HG02885 (cell line): Measurements from ENCODE around the gene ACOT13.
A peak's percentile ranks its signal among the peaks of the same experiment; 100 is the strongest.
"Not testable (repeated sequence)": the region's sequence is repeated elsewhere in the genome, so short reads cannot be mapped to it uniquely, and the experiment has no call there.

Experiments
- ATAC-seq: cut with Tn5 transposase; IDR thresholded peaks from one replicate; pipeline ENCODE4 v1.9.1; 2021; ENCODE audit warnings: mild to moderate bottlenecking; ENCODE audit not compliant: unreplicated experiment, poor library complexity

The ACOT13 gene

GRCh38 chr6:24720604-24721460 is 54.0 kb downstream of the ACOT13 start:
- ATAC-seq: peak; percentile 88

DNA sequence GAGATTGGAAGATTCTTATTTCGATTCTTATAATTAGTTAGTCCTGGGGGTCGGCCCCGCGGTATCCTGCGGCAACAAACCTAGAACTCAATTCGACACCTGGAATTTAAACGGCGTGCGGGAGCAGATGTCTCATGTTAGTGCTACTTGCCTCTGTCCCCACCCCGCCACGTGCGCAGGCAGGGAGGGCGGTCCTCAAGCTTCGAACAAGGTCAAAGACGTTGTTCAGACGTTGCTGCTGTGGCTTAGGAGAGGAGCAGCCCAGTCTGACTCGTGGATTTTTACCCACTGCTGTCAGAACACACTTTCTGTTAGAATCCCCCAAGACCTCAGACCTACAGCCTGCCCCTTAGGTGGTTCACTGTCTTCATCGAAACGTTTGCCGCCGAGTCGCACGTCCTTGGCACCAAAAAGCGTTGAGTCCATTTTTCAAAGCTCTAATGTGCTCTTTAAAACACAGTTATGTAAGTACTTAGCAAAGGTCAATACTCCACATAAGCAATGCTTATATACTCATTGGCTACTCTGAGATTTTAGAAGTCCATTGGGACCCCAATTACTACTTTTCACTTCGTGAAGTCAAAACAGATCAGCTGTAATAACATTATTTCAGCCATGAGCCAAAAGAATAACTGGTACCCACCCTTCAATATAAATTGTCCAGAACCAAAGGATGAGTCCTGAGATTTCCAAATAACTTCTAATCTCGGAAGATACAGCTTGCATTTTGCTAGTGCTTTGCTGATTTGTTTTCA is 54.8 kb downstream of the ACOT13 start:
- ATAC-seq: peak; percentile 56

- no peak for ATAC-seq
Observed at GRCh38 chr6:24723270-24723669, 56.4 kb downstream of the ACOT13 start.

GRCh38 chr6:24730653-24731052 is 63.8 kb downstream of the ACOT13 start:
- ATAC-seq: not testable (repeated sequence)

DNA sequence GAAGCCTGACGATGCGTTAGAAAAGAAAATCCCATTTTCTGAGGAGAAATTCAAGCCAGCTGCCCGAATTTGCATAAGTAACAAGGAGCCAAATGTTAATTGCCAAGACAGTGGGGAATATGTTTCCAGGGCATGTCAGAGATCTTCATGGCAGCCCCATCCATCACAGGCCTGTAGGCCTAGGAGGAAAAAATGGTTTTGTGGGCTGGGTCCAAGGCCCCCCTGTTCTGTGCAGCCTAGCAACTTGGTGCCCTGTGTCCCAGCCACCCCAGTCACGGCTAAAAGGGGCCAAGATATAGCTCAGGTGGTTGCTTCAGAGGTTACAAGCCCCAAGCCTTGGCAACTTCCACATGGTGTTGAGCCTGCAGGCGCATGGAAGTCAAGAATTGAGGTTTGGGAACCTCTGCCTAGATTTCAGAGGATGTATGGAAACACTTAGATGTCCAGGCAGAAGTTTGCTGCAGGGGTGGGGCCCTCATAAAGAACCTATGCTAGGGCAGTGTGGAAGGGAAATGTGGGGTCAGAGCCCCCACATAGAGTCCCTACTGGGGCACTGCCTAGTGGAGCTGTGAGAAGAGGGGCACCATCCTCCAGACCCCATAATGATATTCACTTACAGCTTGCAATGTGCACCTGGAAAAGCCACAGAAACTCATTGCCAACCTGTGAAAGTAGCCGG is 64.7 kb downstream of the ACOT13 start:
- not testable (repeated sequence) for ATAC-seq

GRCh38 chr6:24734166-24734565 is 67.3 kb downstream of the ACOT13 start:
- ATAC-seq: no peak

DNA sequence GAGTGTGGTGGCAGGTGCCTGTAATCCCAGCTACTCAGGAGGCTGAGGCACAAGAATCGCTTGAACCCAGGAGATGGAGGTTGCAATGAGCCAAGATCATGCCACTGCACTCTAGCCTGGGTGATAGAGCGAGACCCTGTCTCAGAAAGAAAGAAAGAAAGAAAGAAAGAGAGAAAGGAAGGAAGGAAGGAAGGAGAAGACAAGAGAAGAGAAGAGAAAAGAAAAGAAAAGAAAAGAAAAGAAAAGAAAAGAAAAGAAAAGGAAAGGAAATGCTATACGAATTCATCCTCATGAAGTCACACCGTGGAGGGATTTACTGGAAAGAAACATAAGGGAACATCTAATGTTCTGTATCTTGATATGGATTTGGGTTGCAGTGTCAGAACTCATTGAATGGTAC is 67.8 kb downstream of the ACOT13 start:
- ATAC-seq: not testable (repeated sequence)

DNA sequence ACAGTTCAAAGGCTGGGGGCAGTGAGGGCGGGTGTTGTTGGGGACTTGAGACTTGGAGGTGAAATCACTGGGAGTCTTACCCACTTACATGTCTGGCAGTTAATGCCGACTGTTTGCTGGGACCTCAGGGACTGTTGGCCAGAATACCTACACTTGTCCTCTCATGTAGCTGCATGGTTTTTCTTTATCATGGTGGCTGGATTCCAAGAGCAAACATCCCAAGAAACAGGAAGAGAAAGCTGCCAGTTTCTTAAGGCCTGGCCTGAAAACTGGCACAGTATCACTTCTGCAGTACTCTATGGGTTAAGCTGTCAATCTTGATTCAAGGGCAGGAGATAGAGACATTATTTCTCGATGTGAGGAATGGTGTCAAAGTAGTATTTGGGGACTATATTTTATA is 71.9 kb downstream of the ACOT13 start:
- no peak for ATAC-seq

GRCh38 chr6:24740861-24741260 is 74.0 kb downstream of the ACOT13 start:
- ATAC-seq: no peak

GRCh38 chr6:24742216-24742738 is 75.4 kb downstream of the ACOT13 start:
- no peak for ATAC-seq

DNA sequence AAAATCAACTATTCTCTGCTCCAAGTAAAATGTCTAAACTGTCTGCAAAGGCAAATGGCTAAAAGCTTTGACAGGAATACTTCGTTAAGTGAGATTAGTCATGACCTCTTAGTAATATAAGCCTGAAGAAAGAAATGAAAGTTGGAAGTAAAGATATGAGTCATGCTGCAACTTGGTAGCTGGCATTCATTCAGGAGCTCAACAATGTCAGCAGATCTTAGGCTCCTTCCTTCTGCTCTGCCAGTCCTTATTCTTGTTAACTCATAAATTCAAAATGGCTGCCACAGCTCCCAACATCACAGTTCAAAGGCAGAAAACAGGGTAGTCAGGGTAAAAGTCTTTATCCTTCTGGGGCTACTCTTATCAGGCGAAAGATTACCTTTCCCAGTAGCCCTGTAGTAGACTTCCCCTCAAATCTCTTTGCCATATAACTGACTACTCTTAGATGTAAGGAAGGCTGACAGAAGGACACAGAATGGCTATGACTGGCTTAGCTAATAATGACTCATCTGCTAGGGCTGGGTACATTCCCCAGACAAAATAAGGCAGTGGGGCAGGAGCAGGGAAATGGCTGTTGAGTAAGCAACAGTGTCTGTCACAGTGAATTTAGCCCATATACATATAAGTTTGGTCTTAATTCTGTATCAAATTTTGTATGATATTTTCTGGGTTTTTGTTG is 76.5 kb downstream of the ACOT13 start:
- ATAC-seq: peak; percentile 89

DNA sequence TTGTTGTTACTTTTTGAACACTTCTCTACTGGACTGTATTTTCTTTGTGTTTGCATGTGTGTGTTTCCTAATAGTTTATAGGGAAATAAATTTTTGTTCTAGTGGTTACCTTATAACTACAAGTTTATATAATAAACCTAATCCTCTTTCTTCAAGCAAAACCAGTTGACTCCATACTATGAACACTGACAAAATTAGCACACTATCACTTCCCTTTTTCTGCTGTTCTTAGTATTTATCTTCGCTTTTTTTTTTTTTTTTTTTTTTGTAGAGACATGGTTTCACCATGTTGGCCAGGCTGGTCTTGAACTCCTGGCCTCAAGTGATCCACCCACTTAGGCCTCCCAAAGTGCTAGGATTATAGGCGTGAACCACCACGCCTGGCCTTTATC is 77.1 kb downstream of the ACOT13 start:
- ATAC-seq: peak; percentile 55

GRCh38 chr6:24744911-24745310 is 78.0 kb downstream of the ACOT13 start:
- ATAC-seq: no peak

DNA sequence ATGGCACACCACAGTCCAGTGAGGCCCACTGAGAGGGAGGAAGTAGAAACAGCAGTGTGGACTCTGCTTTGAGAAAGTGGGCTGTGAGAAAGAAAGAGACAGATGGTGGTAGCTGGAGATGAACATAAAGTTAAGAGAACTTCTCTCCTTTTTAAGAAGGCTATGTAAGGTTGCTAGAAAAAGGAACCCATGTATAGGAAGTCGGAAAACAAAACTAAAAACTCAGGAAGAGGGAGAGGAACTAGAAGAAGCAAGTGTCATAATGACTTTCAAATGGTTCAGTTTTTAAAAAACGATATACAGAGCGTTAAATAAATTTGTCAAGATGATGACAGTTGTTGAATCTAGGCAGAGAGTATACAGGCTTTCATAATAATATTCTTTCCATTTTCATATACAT is 82.4 kb downstream of the ACOT13 start:
- no peak for ATAC-seq

DNA sequence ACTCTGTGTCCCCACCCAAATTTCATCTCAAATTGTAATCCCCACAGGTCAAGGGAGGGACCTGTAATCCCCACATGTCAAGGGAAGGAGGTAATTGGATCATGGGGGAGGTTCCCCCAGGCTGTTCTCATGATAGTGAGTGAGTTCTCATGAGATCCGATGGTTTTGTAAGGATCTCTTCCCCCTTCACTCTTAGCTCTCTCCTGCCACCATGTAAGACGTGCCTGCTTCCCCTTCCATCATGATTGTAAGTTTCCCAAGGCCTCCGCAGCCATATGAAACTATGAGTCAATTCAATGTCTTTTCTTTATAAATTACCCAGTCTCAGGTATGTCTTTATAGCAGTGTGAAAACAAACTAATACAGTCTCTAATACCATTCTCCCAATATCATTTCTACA is 84.0 kb downstream of the ACOT13 start:
- not testable (repeated sequence) for ATAC-seq

DNA sequence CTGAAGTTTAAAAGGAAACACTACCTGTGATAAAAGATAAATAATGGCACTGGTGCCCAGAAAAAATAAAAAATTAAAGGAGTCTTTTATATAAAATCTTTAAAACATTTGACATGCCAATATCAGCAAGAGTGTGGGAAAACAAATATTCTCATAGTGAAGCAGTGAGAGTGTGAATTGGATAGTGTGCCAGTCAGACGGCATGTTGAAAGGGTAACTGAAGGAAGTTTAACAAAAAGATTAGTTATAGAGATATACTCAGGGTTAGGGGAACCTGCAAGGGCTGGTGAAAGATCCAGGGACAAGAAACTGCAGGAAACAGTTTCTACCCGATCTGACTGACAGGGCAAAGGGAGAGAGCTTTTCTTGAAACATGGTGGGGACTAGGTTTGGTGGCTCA is 85.6 kb downstream of the ACOT13 start:
- ATAC-seq: no peak

GRCh38 chr6:24752917-24753492 is 86.1 kb downstream of the ACOT13 start:
- no peak for ATAC-seq

DNA sequence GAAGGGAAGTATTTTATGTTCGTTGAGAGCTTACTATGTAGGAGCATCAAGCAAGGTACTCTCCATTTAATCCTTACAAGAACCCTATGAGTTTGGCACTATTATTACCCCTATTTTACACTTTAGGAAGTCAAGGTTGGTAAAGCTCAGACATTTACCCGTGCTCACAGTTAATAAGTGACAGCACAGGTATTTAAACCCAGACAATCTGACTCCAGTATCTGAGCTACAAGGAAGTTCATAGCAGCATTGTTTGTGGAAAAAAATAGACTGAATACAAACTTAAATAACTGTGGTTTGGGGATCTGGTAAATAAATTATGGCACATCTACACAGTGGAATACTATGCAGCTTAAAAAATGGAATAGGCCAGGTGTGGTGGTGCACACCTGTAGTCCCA is 86.7 kb downstream of the ACOT13 start:
- ATAC-seq: no peak

DNA sequence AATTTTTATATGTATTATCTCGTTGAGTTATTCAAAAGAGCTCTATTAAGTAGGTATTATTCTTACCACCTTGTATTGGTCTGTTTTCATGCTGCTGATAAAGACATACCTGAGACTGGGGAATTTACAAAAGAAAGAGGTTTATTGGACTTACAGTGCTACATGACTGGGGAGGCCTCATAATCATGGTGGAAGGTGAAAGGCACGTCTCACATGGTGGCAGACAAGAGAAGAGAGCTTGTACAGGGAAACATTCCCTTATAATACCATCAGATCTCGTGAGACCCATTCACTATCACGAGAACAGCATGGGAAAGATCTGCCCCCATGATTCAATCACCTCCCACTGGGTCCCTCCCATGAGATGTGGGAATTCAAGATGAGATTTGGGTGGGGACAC is 87.5 kb downstream of the ACOT13 start:
- not testable (repeated sequence) for ATAC-seq
